Stomach (tissue), 9 donors: ENCODE measurements around the gene STMN3. TPM values are rescaled to one million over a fixed set of nuclear protein-coding genes. Genes with fewer than 3 reads are reported as not detected.
"Not testable (repeated sequence)": the region's sequence is repeated elsewhere in the genome, so short reads cannot be mapped to it uniquely, and the experiment has no call there.

Source experiments
- DNase-seq, 2 donors: peaks; one replicate each; pipeline versions ENCODE4 v3.0.0 to v3.0.0-alpha.2; 2013 to 2019
- H3K27ac ChIP-seq, 5 donors: fragments of 200-600 bp in 4 of 5; sonication (generic) in 4 of 5; one replicate each; pipeline ENCODE4 v1.5.1; 2013 to 2019; ENCODE audit warnings: mild to moderate bottlenecking in 1 of 5, moderate library complexity in 1 of 5
- H3K27me3 ChIP-seq, 3 donors: fragments of 200-600 bp; sonication (generic); one replicate each; pipeline ENCODE4 v1.5.1; 2017 to 2019; ENCODE audit warnings: mixed run types in 1 of 3
- H3K36me3 ChIP-seq, 4 donors: fragments of 200-600 bp; sonication (generic); 1 replicate in 3 of 4; 2 replicates in 1 of 4; pipeline ENCODE4 v1.5.1; 2016 to 2019
- H3K4me1 ChIP-seq, 4 donors: fragments of 200-600 bp; sonication (generic); one replicate each; pipeline ENCODE4 v1.5.1; 2016 to 2019
- H3K4me3 ChIP-seq, 4 donors: fragments of 200-600 bp; sonication (generic) in 3 of 4; one replicate each; pipeline ENCODE4 v1.5.1; 2016 to 2019; ENCODE audit warnings: mild to moderate bottlenecking in 1 of 4
- H3K9me3 ChIP-seq, 4 donors: fragments of 200-600 bp; sonication (generic); one replicate each; pipeline ENCODE4 v1.5.1; 2016 to 2019
- CTCF ChIP-seq, 7 experiments: fragments of 450-650 bp in 4 of 7; fragments of 200-600 bp in 3 of 7; sonication (generic) in 3 of 7; IDR thresholded peaks; one replicate each; pipeline ENCODE4 v1.5.1; 2016 to 2019; ENCODE audit warnings: antibody characterized with exemption in 7 of 7, control low read depth in 2 of 7, mild to moderate bottlenecking in 1 of 7
- EP300 ChIP-seq: sonication (generic); formaldehyde crosslinking; IDR thresholded peaks from one replicate; pipeline ENCODE4 v1.6.1; 2017; ENCODE audit warnings: antibody characterized with exemption
- POLR2A ChIP-seq, 4 donors: fragments of 450-650 bp; IDR thresholded peaks; one replicate each; pipeline ENCODE4 v1.6.1; 2016; ENCODE audit warnings: antibody characterized with exemption in 4 of 4, control low read depth in 2 of 4, mild to moderate bottlenecking in 1 of 4, moderate library complexity in 1 of 4
- POLR2AphosphoS5 ChIP-seq, 3 donors: sonication (generic); formaldehyde crosslinking; IDR thresholded peaks; one replicate each; pipeline ENCODE4 v1.6.1; 2016; ENCODE audit warnings: antibody characterized with exemption in 3 of 3
- WGBS, 5 donors: extraction: QIAGEN DNeasy Blood & Tissue Kit in 3 of 5; methylation state at CpG; one replicate each; pipeline versions ENCODE4 v1.1.5 to v1.1.7; 2013 to 2018; 5-methylcytosine and 5-hydroxymethylcytosine counted together
- intact Hi-C: fragments of 100-400 bp; cut with DNase I; formaldehyde crosslinking; loops from one replicate; pipeline ENCODE4 v1.15.1; 2023; ENCODE audit warnings: low total_unique reads
- polyA plus RNA-seq, 3 donors: library from polyadenylated mRNA; stranded (reverse); fragments of 200-250 nt; gene quantifications; one replicate each; pipeline ENCODE4 v1.2.3, GENCODE V29; 2013
- total RNA-seq, 5 donors: library from RNA; depleted of rRNA; stranded (reverse); fragments of >200 nt; gene quantifications; one replicate each; pipeline versions ENCODE4 v1.1.0 to v1.2.3, GENCODE V29; 2014 to 2016
- donor health status: healthy with polysubstance abuse.
- donor health status: Bipolar disorder and iron deficiency.
- donor health status: healthy.

The STMN3 gene
- total and polyA plus RNA-seq, 8 donors = 0.87 to 14.8 (median 12.0) TPM

- no peak for DNase-seq
- 84 to 98% (median 88%) methylated on average over 8 of the region's 8 CpGs for WGBS, 5 donors
- intact Hi-C loops = no loop called here
- H3K27me3 ChIP-seq = no peaks in the 10 kb centered on the region
- TF ChIP-seq CTCF (IDR thresholded peaks at IDR 0.05) = no peak
- TF ChIP-seq POLR2A (IDR thresholded peaks at IDR 0.05) = no peak
- no peak for TF ChIP-seq POLR2AphosphoS5 (IDR thresholded peaks at IDR 0.05)
- no peak for TF ChIP-seq EP300
- no peaks in the 10 kb centered on the region for H3K9me3 ChIP-seq
- no peak overlapping the region for H3K27ac ChIP-seq
- H3K36me3 ChIP-seq = peaks cover 0 to 59% (median 55%) of the 10 kb centered on the region in 4 donors
- H3K4me1 ChIP-seq = no peaks in the 10 kb centered on the region
- no peak overlapping the region for H3K4me3 ChIP-seq
Measured at GRCh38 chr20:63617876-63618265, 35.4 kb downstream of the STMN3 start.

- Histone ChIP-seq H3K27ac (no peak overlapping the region), H3K27me3 (no peaks in the 10 kb centered on the region), H3K9me3 (no peaks in the 10 kb centered on the region), H3K4me1 (no peaks in the 10 kb centered on the region), H3K4me3 (no peak overlapping the region), H3K36me3 (peaks cover 0 to 59% (median 58%) of the 10 kb centered on the region in 4 donors)
- 89 to 97% (median 93%) methylated on average over 39 to 41 of the region's 41 CpGs for WGBS, 5 donors
- DNase-seq = no peak
- intact Hi-C loops = no loop called here
- TF ChIP-seq EP300 (no peak), POLR2AphosphoS5 (IDR thresholded peaks at IDR 0.05) (no peak), CTCF (IDR thresholded peaks at IDR 0.05) (no peak), POLR2A (IDR thresholded peaks at IDR 0.05) (no peak)
Measured at GRCh38 chr20:63617092-63617875, 35.9 kb downstream of the STMN3 start.

GRCh38 chr20:63613863-63614594 lies 39.2 kb downstream of the STMN3 start:
- DNase-seq, H3K27ac ChIP-seq, H3K4me1 ChIP-seq, H3K9me3 ChIP-seq, H3K4me3 ChIP-seq, H3K27me3 ChIP-seq, intact Hi-C loops: not testable (repeated sequence)
- H3K36me3 ChIP-seq = peaks cover 0 to 70% (median 55%) of the 10 kb centered on the region in 4 donors
- WGBS, 5 donors = 83 to 96% (median 91%) methylated on average over 9 to 18 of the region's 18 CpGs
- peak in 3 of 7 experiments; percentile 13 to 27 (median 18) for TF ChIP-seq CTCF (IDR thresholded peaks at IDR 0.05)

- WGBS, 5 donors = 70 to 87% (median 84%) methylated on average over 19 to 20 of the region's 20 CpGs
- TF ChIP-seq CTCF (IDR thresholded peaks at IDR 0.05) = no peak
Measured at GRCh38 chr20:63612276-63612931, 40.8 kb downstream of the STMN3 start.

More at GRCh38 chr20:63612276-63612931, 40.8 kb downstream of the STMN3 start:
- intact Hi-C loops = no loop called here
- peaks cover 0 to 54% (median 39%) of the 10 kb centered on the region in 4 donors for H3K36me3 ChIP-seq
- no peak overlapping the region for H3K27ac ChIP-seq
- H3K4me3 ChIP-seq = no peak overlapping the region
- no peaks in the 10 kb centered on the region for H3K9me3 ChIP-seq
- DNase-seq = no peak
- no peaks in the 10 kb centered on the region for H3K4me1 ChIP-seq
- no peaks in the 10 kb centered on the region for H3K27me3 ChIP-seq
